KMS-11 (cell line): ENCODE measurements around the gene SPRED3.
A peak's percentile ranks its signal among the peaks of the same experiment; 100 is the strongest.
"Not testable (repeated sequence)": the region's sequence is repeated elsewhere in the genome, so short reads cannot be mapped to it uniquely, and the experiment has no call there.

Experiments used
- H2AFZ ChIP-seq: fragments of 200-600 bp; sonication (generic); 2 replicates; pipeline ENCODE4 v1.6.1; 2016; ENCODE audit warnings: antibody characterized with exemption, mixed run types, low read depth
- H3K27ac ChIP-seq: fragments of 200-600 bp; sonication (generic); 2 replicates; pipeline ENCODE4 v1.6.1; 2016; ENCODE audit warnings: mild to moderate bottlenecking, mixed run types
- H3K27me3 ChIP-seq: fragments of 200-600 bp; sonication (generic); 2 replicates; pipeline ENCODE4 v1.6.1; 2017; ENCODE audit warnings: mild to moderate bottlenecking, low read depth, mixed run types, moderate library complexity; ENCODE audit not compliant: insufficient read depth
- H3K36me3 ChIP-seq: fragments of 200-600 bp; sonication (generic); 2 replicates; pipeline ENCODE4 v1.6.1; 2017; ENCODE audit warnings: mild to moderate bottlenecking, mixed run types; ENCODE audit not compliant: insufficient read depth
- H3K4me1 ChIP-seq: fragments of 200-600 bp; sonication (generic); 2 replicates; pipeline ENCODE4 v1.6.1; 2016; ENCODE audit warnings: mild to moderate bottlenecking, low read depth, mixed run types; ENCODE audit not compliant: poor library complexity, severe bottlenecking
- H3K4me2 ChIP-seq: fragments of 200-600 bp; sonication (generic); 2 replicates; pipeline ENCODE4 v1.7.0; 2016; ENCODE audit warnings: mild to moderate bottlenecking, mixed run types
- H3K4me3 ChIP-seq: fragments of 200-600 bp; sonication (generic); IDR thresholded peaks from 2 replicates; pipeline ENCODE4 v1.6.1; 2017; ENCODE audit warnings: low read depth, low read length, mixed read lengths; ENCODE audit not compliant: insufficient read depth
- H3K79me2 ChIP-seq: fragments of 200-600 bp; sonication (generic); 2 replicates; pipeline ENCODE4 v1.6.1; 2016; ENCODE audit warnings: low read depth, mixed run types; ENCODE audit not compliant: insufficient read depth
- H3K9ac ChIP-seq: fragments of 200-600 bp; sonication (generic); 2 replicates; pipeline ENCODE4 v1.6.1; 2016; ENCODE audit warnings: mild to moderate bottlenecking, mixed run types
- H4K20me1 ChIP-seq: fragments of 200-600 bp; sonication (generic); 2 replicates; pipeline ENCODE4 v1.6.1; 2016; ENCODE audit warnings: mild to moderate bottlenecking, mixed run types; ENCODE audit not compliant: insufficient read depth
- TF ChIP-seq, protein P1 (sequence below): fragments of 200-600 bp; sonication (generic); conservative IDR thresholded peaks from 2 replicates; pipeline ENCODE4 v1.6.1; 2017; ENCODE audit warnings: low read depth, mild to moderate bottlenecking, antibody characterized with exemption, low read length, moderate library complexity, mixed read lengths

The SPRED3 gene, protein sequence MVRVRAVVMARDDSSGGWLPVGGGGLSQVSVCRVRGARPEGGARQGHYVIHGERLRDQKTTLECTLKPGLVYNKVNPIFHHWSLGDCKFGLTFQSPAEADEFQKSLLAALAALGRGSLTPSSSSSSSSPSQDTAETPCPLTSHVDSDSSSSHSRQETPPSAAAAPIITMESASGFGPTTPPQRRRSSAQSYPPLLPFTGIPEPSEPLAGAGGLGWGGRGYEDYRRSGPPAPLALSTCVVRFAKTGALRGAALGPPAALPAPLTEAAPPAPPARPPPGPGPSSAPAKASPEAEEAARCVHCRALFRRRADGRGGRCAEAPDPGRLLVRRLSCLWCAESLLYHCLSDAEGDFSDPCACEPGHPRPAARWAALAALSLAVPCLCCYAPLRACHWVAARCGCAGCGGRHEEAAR

DNA sequence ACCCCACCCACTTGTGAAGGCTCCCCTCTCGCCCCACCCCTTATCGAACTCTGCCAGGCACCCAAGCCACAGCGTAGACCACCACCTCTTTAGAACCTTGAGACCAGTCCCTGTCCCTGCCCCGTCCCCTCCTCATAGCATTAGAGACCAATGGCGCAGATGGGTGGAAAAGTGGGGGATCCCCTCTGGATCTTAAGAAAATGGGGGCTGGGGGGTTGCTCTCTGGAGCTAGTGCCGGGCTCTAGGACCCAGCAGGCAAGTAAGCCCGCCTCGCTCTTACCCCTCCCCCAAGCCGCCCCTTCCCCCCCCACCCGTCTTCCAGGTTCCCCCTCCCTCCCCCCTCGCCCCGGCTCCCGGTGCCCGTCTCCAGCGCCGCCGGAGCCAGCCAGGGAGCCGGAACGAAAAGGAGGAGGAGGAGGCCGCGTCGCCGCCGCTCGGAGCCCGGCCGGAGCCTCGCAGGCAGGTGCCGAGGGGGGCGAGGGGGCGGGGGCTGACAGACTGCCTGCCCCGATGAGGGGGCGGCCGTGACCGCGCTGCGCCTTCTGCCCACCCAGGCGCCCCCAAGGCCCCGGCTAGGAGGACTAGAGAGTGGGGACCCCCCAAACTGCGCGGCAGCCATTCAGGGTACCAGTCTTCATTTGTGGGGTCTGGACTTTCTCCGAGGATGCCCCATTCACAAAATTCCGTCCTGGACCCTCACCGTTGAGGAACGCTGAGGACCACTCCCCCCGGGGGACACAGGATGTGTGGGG is at the start of gene SPRED3:
Gene SPRED3, plus strand, starts transcription at position 349 of the 752 bp plus-strand sequence. CDS start 1,606 bp downstream, outside the sequence.
- no peak within 1 kb of the TSS for H3K4me3 ChIP-seq
- peak within 1 kb of the TSS; percentile 82 for H2AFZ ChIP-seq
- no peaks in the 10 kb centered on the region for H4K20me1 ChIP-seq
- H3K79me2 ChIP-seq, result no peaks in the 10 kb centered on the region
- peaks cover 11% of the 10 kb centered on the region for H3K4me1 ChIP-seq
- H3K36me3 ChIP-seq, result no peaks in the 10 kb centered on the region; the same call in 1 of the 2 replicates
- H3K4me2 ChIP-seq, result peak within 1 kb of the TSS; percentile 89
- peak within 1 kb of the TSS; percentile 15; the same call in 1 of the 2 replicates for H3K27ac ChIP-seq
- H3K9ac ChIP-seq, result no peak within 1 kb of the TSS
- peaks cover 46% of the 10 kb centered on the region for H3K27me3 ChIP-seq
- TF ChIP-seq, protein P1, sequence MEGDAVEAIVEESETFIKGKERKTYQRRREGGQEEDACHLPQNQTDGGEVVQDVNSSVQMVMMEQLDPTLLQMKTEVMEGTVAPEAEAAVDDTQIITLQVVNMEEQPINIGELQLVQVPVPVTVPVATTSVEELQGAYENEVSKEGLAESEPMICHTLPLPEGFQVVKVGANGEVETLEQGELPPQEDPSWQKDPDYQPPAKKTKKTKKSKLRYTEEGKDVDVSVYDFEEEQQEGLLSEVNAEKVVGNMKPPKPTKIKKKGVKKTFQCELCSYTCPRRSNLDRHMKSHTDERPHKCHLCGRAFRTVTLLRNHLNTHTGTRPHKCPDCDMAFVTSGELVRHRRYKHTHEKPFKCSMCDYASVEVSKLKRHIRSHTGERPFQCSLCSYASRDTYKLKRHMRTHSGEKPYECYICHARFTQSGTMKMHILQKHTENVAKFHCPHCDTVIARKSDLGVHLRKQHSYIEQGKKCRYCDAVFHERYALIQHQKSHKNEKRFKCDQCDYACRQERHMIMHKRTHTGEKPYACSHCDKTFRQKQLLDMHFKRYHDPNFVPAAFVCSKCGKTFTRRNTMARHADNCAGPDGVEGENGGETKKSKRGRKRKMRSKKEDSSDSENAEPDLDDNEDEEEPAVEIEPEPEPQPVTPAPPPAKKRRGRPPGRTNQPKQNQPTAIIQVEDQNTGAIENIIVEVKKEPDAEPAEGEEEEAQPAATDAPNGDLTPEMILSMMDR, result no peak

DNA sequence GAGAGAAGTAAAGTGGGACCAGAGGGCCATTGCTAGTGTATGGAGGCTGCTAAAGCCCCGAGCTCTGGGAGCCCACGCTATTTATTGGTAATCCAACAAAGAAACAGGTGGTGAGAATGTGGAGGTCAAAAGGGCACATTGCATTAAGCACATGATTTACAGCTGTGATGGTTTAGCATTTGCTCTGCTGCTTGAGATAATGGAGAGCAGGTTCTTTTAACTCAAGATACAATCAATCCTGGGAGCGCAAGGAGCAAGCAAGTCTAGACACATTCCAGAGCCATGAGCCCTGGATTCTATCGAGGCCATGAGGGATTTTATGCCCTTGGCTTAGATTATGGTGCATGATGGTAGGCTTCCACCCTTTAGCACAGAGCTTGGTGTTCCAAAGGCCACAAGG is 49.5 kb upstream of the SPRED3 start:
- not testable (repeated sequence) for H3K4me3 ChIP-seq, H3K9ac ChIP-seq, H2AFZ ChIP-seq, H4K20me1 ChIP-seq, H3K27ac ChIP-seq, H3K79me2 ChIP-seq, H3K36me3 ChIP-seq, H3K27me3 ChIP-seq, H3K4me2 ChIP-seq, H3K4me1 ChIP-seq

DNA sequence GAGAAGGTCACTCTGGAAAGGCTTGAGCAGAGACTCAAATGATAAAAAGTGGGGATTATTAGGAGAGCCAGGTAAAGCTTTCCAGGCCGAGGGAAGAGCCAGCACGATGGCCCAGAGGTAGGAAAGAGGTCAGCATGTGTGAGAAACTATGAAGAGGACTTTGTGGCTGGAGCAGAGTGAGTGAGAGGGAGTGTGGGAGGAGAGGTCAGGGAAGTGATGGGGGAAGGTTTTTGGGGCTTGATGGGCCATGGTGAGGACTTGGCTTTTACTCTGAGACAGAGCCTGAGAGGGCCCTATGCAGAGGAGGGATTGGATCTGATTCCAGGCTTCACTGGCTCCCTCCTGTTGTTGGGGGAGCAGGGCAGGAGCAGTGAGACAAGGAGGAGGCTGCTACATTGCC is 47.6 kb upstream of the SPRED3 start:
- Histone ChIP-seq H3K27me3 (no peaks in the 10 kb centered on the region), H3K36me3 (no peaks in the 10 kb centered on the region), H2AFZ (no peak overlapping the region), H3K9ac (no peak overlapping the region), H3K4me1 (peaks cover 6% of the 10 kb centered on the region), H3K79me2 (no peaks in the 10 kb centered on the region), H3K4me2 (no peak overlapping the region), H3K4me3 (no peak overlapping the region), H4K20me1 (no peaks in the 10 kb centered on the region), H3K27ac (no peak overlapping the region)
- TF ChIP-seq, protein P1, result no peak

DNA sequence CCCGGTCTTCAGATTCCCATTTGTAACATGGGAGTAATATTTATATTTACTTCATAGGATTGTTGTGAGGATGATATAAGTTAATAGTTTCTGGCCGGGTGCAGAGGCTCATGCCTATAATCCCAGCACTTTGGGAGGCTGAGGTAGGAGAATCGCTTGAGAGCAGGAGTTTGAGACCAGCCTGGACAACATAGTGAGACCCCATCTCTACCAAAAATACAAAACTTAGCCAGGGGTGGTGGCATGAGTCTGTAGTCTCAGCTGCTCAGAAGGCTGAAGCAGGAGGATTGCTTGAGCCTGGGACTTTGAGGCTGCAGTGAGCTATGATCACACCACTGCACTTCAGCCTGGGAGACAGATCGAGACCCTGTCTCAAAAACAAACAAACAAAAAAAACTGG is 41.7 kb upstream of the SPRED3 start:
- TF ChIP-seq, protein P1, result no peak
- Histone ChIP-seq H3K9ac (no peak overlapping the region), H3K79me2 (no peaks in the 10 kb centered on the region), H3K27me3 (no peaks in the 10 kb centered on the region), H3K4me3 (no peak overlapping the region), H3K36me3 (no peaks in the 10 kb centered on the region), H3K4me1 (no peaks in the 10 kb centered on the region), H3K4me2 (no peak overlapping the region), H2AFZ (no peak overlapping the region), H4K20me1 (no peaks in the 10 kb centered on the region), H3K27ac (no peak overlapping the region)

DNA sequence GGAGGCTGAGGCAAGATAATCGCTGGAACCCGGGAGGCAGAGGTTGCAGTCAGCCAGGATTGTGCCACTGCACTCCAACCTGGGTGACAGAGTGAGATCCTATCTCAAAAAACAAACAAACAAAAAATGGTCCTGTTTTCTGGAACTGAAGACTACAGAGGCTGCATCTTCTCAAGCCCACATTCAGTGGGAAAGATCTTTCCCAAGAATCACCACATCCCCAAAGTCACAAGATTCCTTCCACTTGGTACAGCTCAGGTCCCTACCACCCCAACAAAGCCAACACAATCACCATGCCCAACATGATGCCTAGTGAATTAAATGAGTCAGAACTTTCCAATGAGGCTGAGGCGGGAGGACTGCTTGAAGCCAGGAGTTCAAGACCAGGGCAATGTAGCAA is 37.6 kb upstream of the SPRED3 start:
- Histone ChIP-seq H3K9ac (no peak overlapping the region), H3K4me3 (no peak overlapping the region), H3K4me2 (no peak overlapping the region), H4K20me1 (no peaks in the 10 kb centered on the region), H3K79me2 (no peaks in the 10 kb centered on the region), H2AFZ (no peak overlapping the region), H3K27me3 (no peaks in the 10 kb centered on the region; the same call in 1 of the 2 replicates), H3K27ac (no peak overlapping the region), H3K4me1 (no peaks in the 10 kb centered on the region), H3K36me3 (no peaks in the 10 kb centered on the region)
- TF ChIP-seq, protein P1, result no peak
